LHCN-M2 (cell line): ENCODE results near the gene LNPEP. TPM values are rescaled to one million over a fixed set of nuclear protein-coding genes. Genes with fewer than 3 reads are reported as not detected.
"Not testable (repeated sequence)": the region's sequence is repeated elsewhere in the genome, so short reads cannot be mapped to it uniquely, and the experiment has no call there.

Source experiments
- DNase-seq: peaks from one replicate; pipeline ENCODE4 v3.0.0-alpha.2; 2012; ENCODE audit warnings: low read depth
- total RNA-seq: library from RNA; depleted of rRNA; stranded (reverse); fragments of >200 nt; gene quantifications from 2 replicates; pipeline ENCODE4 v1.2.3, GENCODE V29; 2014

LNPEP gene
- total RNA-seq, 1 experiment from 2014 or later: 29.5 TPM

GRCh38 chr5:97047076-97047475 lies 111.2 kb downstream of the LNPEP start:
- no peak for DNase-seq

GRCh38 chr5:97049175-97049574 lies 113.3 kb downstream of the LNPEP start:
- DNase-seq: peak; percentile 49

GRCh38 chr5:97056263-97056662 lies 120.4 kb downstream of the LNPEP start:
- no peak for DNase-seq

- no peak for DNase-seq
Observed at GRCh38 chr5:97062046-97062445, 126.2 kb downstream of the LNPEP start.

GRCh38 chr5:97063251-97063650 lies 127.4 kb downstream of the LNPEP start:
- no peak for DNase-seq

- DNase-seq: no peak
Observed at GRCh38 chr5:97065475-97065874, 129.6 kb downstream of the LNPEP start.

- peak; percentile 40 for DNase-seq
Observed at GRCh38 chr5:97067296-97067850, 131.5 kb downstream of the LNPEP start.

GRCh38 chr5:97070234-97070633 lies 134.4 kb downstream of the LNPEP start:
- DNase-seq: no peak

GRCh38 chr5:97071101-97071500 lies 135.2 kb downstream of the LNPEP start:
- DNase-seq: peak; percentile 83

GRCh38 chr5:97071993-97072392 lies 136.1 kb downstream of the LNPEP start:
- DNase-seq: no peak

- no peak for DNase-seq
Observed at GRCh38 chr5:97072696-97073095, 136.8 kb downstream of the LNPEP start.

GRCh38 chr5:97073420-97073819 lies 137.5 kb downstream of the LNPEP start:
- no peak for DNase-seq

GRCh38 chr5:97074859-97075489 lies 139.1 kb downstream of the LNPEP start:
- DNase-seq: no peak

- DNase-seq: no peak
Observed at GRCh38 chr5:97075649-97076048, 139.8 kb downstream of the LNPEP start.

GRCh38 chr5:97076098-97076497 lies 140.2 kb downstream of the LNPEP start:
- no peak for DNase-seq

GRCh38 chr5:97077246-97077645 lies 141.4 kb downstream of the LNPEP start:
- DNase-seq: no peak

GRCh38 chr5:97078958-97079743 lies 143.3 kb downstream of the LNPEP start:
- DNase-seq: peak; percentile 72

GRCh38 chr5:97084782-97085458 lies 149.0 kb downstream of the LNPEP start:
- DNase-seq: not testable (repeated sequence)

GRCh38 chr5:97085459-97086181 lies 149.7 kb downstream of the LNPEP start:
- DNase-seq: no peak
